ENCODE results near the gene SORBS1. TPM values are rescaled to one million over a fixed set of nuclear protein-coding genes. Genes with fewer than 3 reads are reported as not detected.

The SORBS1 gene
- total RNA-seq, 4 donors from 2014 or later, result 28.1 to 92.5 (median 41.7) TPM

DNA sequence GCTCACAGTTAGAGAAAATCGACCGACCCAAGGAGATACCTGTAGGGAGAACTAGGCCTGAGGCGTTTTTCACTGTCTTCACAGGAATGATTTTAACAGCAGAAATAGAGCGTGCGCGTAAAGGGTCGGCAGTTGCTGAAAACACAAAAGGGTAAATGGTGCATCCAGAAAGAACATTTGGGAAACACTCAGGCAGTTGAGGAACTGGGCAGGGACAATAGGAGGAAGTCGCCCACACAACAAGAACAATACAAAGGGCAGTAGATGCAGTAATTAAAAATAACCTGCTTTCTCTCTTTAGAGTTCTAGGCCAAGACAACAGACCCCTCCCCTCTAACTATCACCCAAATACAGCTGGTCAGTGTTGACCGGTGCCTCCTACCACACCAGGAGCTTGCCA is 126.6 kb downstream of the SORBS1 start:
- 84% methylated on average over 9 of the region's 9 CpGs for WGBS
- no peak for TF ChIP-seq POLR2AphosphoS5 (IDR thresholded peaks at IDR 0.05)
- no peak for TF ChIP-seq EP300 (IDR thresholded peaks at IDR 0.05)
- TF ChIP-seq, protein P1, sequence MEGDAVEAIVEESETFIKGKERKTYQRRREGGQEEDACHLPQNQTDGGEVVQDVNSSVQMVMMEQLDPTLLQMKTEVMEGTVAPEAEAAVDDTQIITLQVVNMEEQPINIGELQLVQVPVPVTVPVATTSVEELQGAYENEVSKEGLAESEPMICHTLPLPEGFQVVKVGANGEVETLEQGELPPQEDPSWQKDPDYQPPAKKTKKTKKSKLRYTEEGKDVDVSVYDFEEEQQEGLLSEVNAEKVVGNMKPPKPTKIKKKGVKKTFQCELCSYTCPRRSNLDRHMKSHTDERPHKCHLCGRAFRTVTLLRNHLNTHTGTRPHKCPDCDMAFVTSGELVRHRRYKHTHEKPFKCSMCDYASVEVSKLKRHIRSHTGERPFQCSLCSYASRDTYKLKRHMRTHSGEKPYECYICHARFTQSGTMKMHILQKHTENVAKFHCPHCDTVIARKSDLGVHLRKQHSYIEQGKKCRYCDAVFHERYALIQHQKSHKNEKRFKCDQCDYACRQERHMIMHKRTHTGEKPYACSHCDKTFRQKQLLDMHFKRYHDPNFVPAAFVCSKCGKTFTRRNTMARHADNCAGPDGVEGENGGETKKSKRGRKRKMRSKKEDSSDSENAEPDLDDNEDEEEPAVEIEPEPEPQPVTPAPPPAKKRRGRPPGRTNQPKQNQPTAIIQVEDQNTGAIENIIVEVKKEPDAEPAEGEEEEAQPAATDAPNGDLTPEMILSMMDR (IDR thresholded peaks at IDR 0.05), result no peak
- no peak for TF ChIP-seq POLR2A (IDR thresholded peaks at IDR 0.05)
- Histone ChIP-seq H3K4me1 (peaks cover 8% of the 10 kb centered on the region), H3K27ac (peak overlapping the region; percentile 27), H3K9me3 (no peaks in the 10 kb centered on the region), H3K36me3 (peaks cover 16% of the 10 kb centered on the region), H3K27me3 (no peaks in the 10 kb centered on the region), H3K4me3 (no peak overlapping the region)
- no peak for DNase-seq (ENCODE audit: low spot score in 2 of 2)

DNA sequence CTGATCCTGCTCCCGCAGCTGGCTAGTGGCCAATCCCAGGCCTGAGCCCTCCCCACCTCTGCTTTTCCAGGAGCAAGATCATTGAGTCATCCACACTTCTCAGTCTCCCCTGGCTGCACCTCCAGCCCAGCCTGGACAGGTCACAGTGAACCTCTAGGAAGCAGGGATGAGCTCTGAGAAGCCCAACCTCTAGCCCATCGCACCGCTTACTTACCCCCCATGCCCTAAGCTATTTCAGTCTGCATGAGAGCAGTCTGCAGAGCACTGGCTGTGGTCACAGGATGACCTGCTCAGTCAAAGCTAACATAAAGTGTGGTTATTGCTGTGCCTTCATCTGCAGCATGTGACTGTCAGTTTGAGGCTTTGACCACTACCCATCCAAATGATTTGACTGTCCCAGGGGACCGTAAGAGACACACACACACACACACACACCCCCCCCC is 129.2 kb downstream of the SORBS1 start:
- DNase-seq (ENCODE audit: low spot score in 2 of 2), result no peak
- no peak overlapping the region for H3K27ac ChIP-seq
- peaks cover 16% of the 10 kb centered on the region for H3K4me1 ChIP-seq

DNA sequence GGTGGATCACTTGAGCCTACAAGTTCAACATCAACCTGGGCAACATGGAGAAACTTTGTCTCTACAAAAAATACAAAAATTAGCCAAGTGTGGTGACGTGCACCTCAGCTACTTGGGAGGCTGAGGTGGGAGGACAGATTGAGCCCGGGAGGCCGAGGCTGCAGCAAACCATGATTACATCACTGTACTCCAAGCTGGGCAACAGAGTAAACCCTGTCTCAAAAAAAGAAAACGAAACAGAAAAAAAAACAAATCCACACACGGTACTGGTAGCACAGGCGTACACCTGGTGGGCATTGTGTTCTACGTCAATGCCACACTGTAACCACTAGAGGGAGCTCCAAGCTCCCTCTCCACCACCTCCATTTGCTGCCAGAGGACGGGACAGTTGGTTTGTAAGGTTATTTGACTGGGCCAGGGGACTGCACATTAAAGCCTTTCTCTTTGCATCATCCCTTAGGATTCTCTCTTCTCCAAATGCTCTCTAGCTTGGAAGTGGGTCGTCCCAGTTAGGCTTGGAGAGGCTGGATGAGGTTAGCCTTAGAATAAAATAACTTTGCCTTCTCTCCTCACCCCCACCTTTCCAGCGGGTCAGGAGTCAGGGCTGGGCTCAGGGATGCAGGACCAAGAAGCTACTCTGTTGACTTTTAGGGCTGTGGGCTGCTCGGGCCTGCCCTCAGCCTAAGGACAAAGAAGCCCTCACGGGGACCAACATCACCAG is 130.8 kb downstream of the SORBS1 start:
- Histone ChIP-seq H3K27ac (no peak overlapping the region), H3K4me1 (peaks cover 16% of the 10 kb centered on the region), H3K4me3 (no peak overlapping the region), H3K9me3 (no peaks in the 10 kb centered on the region), H3K27me3 (no peaks in the 10 kb centered on the region), H3K36me3 (peaks cover 3% of the 10 kb centered on the region)
- 38% methylated on average over 11 of the region's 12 CpGs for WGBS
- DNase-seq (ENCODE audit: low spot score in 2 of 2), result peak in 1 of 2 donors; percentile 65
- TF ChIP-seq, protein P1 (IDR thresholded peaks at IDR 0.05), result peak; percentile 89 to 93
- TF ChIP-seq POLR2A (IDR thresholded peaks at IDR 0.05), result no peak

More for the DNA sequence above, 129.2 kb downstream of the SORBS1 start:
- H3K9me3 ChIP-seq, result no peaks in the 10 kb centered on the region
- peaks cover 12% of the 10 kb centered on the region for H3K36me3 ChIP-seq
- WGBS, result 76% methylated on average over 4 of the region's 4 CpGs
- no peak overlapping the region for H3K4me3 ChIP-seq
- TF ChIP-seq, protein P1 (IDR thresholded peaks at IDR 0.05), result no peak
- TF ChIP-seq POLR2AphosphoS5 (IDR thresholded peaks at IDR 0.05) (no peak), EP300 (IDR thresholded peaks at IDR 0.05) (no peak), POLR2A (IDR thresholded peaks at IDR 0.05) (no peak)
- H3K27me3 ChIP-seq, result no peaks in the 10 kb centered on the region

DNA sequence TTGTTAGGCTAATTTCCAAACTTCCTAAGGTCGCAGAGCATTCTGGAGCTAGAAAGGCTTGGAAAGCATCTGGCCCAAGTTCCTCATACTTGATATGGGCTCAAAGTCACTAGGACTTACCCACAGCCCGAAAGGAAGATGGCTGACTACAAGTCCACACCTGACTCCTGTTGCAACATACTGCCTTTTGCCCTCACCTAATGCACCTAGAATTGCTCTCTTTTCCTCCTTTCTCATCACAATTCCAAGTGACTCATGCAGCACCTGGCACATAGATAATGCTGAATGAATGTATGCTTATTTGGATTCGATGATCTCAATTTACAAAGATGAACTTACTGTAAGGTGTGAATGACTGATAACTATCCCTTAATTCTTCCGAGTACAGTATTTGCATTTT is 131.5 kb downstream of the SORBS1 start:
- Histone ChIP-seq H3K36me3 (no peaks in the 10 kb centered on the region), H3K9me3 (no peaks in the 10 kb centered on the region), H3K4me1 (peaks cover 16% of the 10 kb centered on the region), H3K27me3 (no peaks in the 10 kb centered on the region), H3K27ac (no peak overlapping the region), H3K4me3 (no peak overlapping the region)
- 62% methylated on average over 4 of the region's 4 CpGs for WGBS
- DNase-seq (ENCODE audit: low spot score in 2 of 2), result no peak
- no peak for TF ChIP-seq POLR2A (IDR thresholded peaks at IDR 0.05)
- TF ChIP-seq, protein P1 (IDR thresholded peaks at IDR 0.05), result no peak
- TF ChIP-seq POLR2AphosphoS5 (IDR thresholded peaks at IDR 0.05), result no peak
- no peak for TF ChIP-seq EP300 (IDR thresholded peaks at IDR 0.05)

DNA sequence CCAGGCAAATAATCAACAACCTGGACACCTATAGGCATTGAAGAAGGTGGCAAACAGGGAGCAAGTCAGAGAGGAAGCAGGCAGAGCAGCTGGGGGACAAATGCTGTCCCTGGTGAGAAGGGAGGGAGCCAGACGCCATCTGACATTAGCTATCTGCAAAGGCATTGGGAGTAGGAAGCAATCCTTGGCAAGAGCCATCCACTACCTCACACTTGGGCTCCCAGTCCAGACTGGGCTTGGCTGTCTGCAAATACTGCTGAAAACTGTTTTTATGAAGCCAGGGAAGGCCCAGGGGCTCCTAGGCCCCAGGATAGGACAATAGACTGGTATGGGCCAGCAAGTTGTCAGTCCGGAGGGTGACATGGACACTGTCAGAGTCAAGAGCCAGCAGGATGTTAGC is 132.5 kb downstream of the SORBS1 start:
- WGBS, result 49% methylated on average over 2 of the region's 2 CpGs
- DNase-seq (ENCODE audit: low spot score in 2 of 2), result peak in 1 of 2 donors; percentile 50
- Histone ChIP-seq H3K9me3 (no peaks in the 10 kb centered on the region), H3K4me3 (no peak overlapping the region), H3K27ac (no peak overlapping the region), H3K27me3 (no peaks in the 10 kb centered on the region), H3K36me3 (peaks cover 3% of the 10 kb centered on the region), H3K4me1 (peaks cover 16% of the 10 kb centered on the region)
- no peak for TF ChIP-seq EP300 (IDR thresholded peaks at IDR 0.05)
- TF ChIP-seq, protein P1 (IDR thresholded peaks at IDR 0.05), result no peak

Data from suprapubic skin (tissue), 4 donors.